ENCODE results near the gene NFYC.
"Not testable (repeated sequence)": the region's sequence is repeated elsewhere in the genome, so short reads cannot be mapped to it uniquely, and the experiment has no call there.

NFYC gene

DNA sequence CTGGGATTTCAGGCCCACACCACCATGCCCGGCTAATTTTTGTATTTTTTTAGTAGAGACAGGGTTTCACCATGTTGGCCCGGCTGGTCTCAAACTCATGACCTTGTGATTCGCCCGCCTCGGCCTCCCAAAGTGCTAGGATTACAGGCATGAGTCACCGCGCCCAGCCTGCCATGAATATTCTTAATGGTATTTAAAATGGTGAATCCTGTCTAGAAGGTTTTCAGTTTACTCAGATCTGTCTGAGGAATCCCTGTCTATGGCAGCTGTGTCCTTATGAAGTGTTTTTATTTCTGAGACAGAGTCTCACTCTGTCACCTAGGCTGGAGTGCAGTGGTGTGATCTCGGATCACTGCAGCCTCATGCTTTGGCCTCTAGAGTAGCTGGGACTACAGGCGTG, 36.2 kb downstream of the NFYC start:
- H3K9me3 ChIP-seq (ENCODE audit: control insufficient read depth, insufficient read depth, low read length); H3K4me1 ChIP-seq (ENCODE audit: insufficient read depth, low read length); H3K36me3 ChIP-seq (ENCODE audit: insufficient read depth, low read length); H3K9ac ChIP-seq (ENCODE audit: low read depth, low read length): not testable (repeated sequence)

DNA sequence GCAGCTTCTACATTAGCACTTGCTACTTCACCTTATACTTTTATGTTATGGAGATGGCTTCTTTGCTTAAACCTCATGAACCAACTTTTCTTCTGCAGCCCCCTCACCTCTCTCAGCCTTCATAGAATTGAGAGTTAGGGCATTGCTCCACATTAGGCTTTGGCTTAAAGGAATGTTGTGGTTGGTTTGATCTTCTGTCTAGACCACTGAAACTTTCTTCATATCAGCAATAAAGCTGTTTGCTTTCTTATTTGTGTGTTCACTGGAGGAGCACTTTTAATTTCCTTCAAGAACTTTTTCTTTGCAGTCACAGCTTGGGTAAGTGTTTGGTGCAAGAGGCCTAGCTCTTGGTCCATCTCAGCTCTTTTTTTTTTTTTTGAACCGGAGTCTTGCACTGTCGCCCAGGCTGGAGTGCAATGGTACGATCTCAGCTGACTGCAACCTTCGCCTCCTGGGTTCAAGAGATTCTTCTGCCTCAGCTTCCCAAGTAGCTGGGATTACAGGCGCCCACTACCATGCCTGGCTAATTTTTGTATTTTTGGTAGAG, 37.9 kb downstream of the NFYC start:
- not testable (repeated sequence) for H3K9me3 ChIP-seq (ENCODE audit: control insufficient read depth, insufficient read depth, low read length); H3K36me3 ChIP-seq (ENCODE audit: insufficient read depth, low read length); H3K9ac ChIP-seq (ENCODE audit: low read depth, low read length); H3K4me1 ChIP-seq (ENCODE audit: insufficient read depth, low read length)

DNA sequence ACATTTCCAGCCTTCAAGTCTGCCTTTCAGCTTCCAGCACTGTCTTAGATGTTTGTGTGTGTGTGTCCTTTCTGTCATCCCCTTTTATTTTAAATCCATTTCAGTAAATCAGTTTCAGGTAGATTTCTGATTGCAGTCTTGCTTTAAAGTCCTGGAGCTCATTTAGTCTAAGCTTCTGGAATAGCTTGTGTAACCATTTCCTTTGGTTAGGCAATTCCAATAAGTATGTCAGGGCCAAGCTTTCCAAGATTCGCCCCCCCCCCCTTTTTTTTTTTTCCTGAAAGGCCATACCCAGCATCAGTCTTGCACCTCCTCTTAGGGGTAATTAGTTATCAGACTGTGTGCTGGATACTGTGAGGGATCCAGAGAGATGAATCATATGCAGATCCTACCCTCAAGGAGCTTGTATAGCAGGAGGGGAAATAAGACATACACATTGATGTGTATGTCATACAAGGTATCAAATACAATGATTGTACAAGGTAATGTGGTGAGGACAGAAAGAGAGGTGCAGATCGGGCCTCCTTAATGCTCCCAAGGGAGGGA, 41.3 kb downstream of the NFYC start:
- Histone ChIP-seq H3K9ac (ENCODE audit: low read depth, low read length) (no peak overlapping the region), H3K4me1 (ENCODE audit: insufficient read depth, low read length) (peaks cover 17% of the 10 kb centered on the region), H3K36me3 (ENCODE audit: insufficient read depth, low read length) (no peaks in the 10 kb centered on the region), H3K9me3 (ENCODE audit: control insufficient read depth, insufficient read depth, low read length) (no peaks in the 10 kb centered on the region)

DNA sequence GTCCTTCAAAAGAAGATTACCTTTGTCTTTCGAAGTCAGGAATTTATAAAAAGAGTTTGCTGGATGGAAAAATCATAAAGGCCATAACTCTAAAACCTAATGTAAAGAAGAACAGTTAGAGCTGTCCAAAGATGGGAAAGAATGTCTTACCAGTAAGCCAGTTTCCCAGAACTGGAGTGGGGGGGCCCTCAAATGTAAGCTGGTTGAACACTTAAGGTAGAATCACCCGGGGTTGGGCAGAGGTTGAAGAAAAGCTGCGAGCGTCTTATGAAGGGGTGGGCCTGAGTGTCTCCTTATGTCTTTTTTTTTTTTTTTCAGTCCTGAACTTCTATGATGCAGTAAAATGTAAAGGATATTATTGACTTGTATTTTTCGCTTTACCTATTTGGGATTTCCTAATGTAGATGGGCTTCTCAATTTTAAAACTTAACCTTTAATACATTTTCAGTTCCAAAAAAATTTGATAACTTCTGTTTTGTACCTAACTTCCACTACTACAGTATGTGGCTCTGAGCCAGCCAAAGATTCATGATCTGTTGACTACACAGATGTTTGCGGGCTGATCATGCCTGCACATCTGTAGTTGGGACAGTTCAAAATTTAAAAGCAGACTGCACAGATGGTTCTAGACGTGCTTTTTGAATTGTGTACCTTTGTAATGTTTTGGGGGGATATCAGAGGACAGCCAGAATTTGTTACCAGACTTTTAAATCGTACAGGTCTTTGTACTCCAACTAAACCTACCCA, 43.6 kb downstream of the NFYC start:
- no peak overlapping the region for H3K9ac ChIP-seq (ENCODE audit: low read depth, low read length)
- H3K36me3 ChIP-seq (ENCODE audit: insufficient read depth, low read length) = peaks cover 4% of the 10 kb centered on the region; the same call in 1 of the 2 replicates
- H3K4me1 ChIP-seq (ENCODE audit: insufficient read depth, low read length) = peaks cover 17% of the 10 kb centered on the region
- H3K9me3 ChIP-seq (ENCODE audit: control insufficient read depth, insufficient read depth, low read length) = no peaks in the 10 kb centered on the region

DNA sequence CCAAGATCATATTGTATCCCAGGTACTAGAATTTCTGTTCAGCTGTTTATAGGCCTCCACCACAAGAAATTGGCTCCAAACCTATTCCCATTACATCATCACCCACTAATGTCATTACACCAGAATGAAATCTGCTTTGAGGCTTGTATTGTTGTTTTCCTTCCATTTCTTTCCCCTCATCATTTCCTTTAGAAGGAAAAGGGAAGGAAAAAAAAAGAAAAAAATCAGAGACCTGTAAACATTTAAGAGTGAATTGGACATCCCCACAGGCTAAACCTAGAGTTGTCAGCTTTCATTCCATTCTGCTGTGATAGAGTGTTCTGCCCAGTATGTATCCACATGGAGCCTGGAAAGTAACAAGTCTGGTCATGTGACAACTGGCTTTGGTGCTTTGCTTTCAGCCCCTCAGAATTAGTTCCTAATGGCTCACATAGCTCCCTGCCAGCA, 44.6 kb downstream of the NFYC start:
- H3K36me3 ChIP-seq (ENCODE audit: insufficient read depth, low read length) = peaks cover 8% of the 10 kb centered on the region; the same call in 1 of the 2 replicates
- H3K9ac ChIP-seq (ENCODE audit: low read depth, low read length) = no peak overlapping the region
- H3K9me3 ChIP-seq (ENCODE audit: control insufficient read depth, insufficient read depth, low read length) = no peaks in the 10 kb centered on the region
- H3K4me1 ChIP-seq (ENCODE audit: insufficient read depth, low read length) = peaks cover 17% of the 10 kb centered on the region

DNA sequence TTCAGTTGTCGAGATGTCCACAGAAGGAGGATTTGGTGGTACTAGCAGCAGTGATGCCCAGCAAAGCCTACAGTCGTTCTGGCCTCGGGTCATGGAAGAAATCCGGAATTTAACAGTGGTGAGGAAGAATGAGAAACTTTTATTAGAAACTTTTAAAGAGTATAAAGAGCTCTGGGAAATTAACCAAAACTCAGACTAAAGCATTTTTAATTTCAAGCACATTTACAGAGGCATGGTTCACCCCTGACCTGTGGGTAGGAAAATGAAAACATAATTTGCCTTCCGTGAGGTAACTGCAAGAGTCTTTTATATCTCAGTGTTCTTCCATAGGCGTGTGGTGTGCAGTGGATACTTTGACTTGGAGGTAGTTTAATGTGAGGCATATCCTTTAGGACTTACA, 47.3 kb downstream of the NFYC start:
- no peak overlapping the region for H3K9ac ChIP-seq (ENCODE audit: low read depth, low read length)
- no peaks in the 10 kb centered on the region for H3K9me3 ChIP-seq (ENCODE audit: control insufficient read depth, insufficient read depth, low read length)
- peaks cover 8% of the 10 kb centered on the region; the same call in 1 of the 2 replicates for H3K36me3 ChIP-seq (ENCODE audit: insufficient read depth, low read length)
- peaks cover 7% of the 10 kb centered on the region; the same call in 1 of the 2 replicates for H3K4me1 ChIP-seq (ENCODE audit: insufficient read depth, low read length)

DNA sequence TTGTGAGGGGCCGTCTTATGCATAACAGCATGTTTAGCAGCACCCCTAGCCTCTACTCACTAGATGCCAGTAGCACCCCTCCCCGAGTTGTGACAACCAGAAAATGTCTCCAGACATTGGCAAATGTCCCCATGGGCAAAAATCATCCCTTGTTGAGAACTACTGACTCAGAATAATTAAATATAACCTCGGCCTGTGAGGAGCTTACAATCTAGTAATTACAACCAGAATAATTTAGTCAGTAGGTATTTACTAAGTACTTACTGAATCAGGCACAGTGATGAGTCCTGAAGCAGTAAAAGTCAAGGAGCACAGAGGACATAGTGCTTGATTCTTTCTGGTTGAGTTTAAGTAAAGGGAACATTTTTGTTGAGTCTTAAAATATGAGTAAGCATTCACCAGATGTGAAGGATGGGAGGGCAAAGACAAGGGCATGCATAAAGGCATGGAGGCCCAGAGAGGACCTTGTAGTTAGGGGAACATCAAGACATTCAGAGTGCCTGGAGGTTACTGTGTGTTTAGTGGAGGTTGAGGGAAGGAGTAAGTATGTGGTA, 48.0 kb downstream of the NFYC start:
- Histone ChIP-seq H3K9ac (ENCODE audit: low read depth, low read length) (no peak overlapping the region), H3K4me1 (ENCODE audit: insufficient read depth, low read length) (peaks cover 7% of the 10 kb centered on the region; the same call in 1 of the 2 replicates), H3K36me3 (ENCODE audit: insufficient read depth, low read length) (peaks cover 8% of the 10 kb centered on the region; the same call in 1 of the 2 replicates), H3K9me3 (ENCODE audit: control insufficient read depth, insufficient read depth, low read length) (no peaks in the 10 kb centered on the region)

DNA sequence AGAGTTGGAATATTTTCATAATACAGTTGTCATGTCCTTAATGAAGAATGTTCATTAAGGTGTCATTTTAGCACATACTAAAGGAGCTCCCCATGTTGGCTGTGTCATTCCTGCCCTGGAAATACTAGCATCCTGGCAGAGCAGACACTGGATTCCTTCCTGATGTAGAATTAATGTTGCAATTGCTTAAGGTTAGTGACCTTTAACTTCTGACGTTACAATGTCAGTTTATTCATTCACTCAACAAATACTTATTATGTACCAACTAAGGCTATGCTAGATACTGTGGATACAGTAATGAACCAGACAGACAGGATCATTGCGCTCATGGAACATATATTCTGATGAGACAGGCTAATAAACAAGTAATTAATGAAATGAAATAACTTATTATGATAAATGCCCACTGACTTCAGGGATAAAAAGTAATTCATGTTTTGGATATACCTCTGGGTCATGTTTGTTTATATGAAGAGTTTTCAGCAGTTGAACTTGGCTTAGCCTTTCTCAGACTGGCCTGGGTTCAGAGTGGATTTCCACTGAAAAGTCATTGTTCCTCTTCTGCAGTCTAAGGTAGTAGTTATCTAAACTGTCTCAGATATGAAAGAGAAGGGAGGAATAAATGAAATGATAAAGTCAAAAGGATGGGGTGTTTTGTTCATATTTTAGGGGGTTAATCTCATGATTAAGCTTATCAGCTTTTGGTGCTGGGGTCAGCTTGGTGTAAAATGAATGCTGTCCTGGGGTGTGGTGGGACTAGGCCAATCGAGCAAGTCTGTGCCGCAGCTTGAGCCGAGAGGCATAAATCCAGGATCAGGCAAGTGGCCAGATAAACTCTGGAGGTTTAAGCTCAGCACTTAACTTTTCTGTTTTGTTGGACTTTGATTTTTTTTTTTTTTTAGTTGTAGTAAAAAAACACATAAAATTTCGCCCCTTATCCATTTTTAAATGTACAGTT, 48.8 kb downstream of the NFYC start:
- no peak overlapping the region for H3K9ac ChIP-seq (ENCODE audit: low read depth, low read length)
- H3K36me3 ChIP-seq (ENCODE audit: insufficient read depth, low read length) = peaks cover 8% of the 10 kb centered on the region; the same call in 1 of the 2 replicates
- H3K4me1 ChIP-seq (ENCODE audit: insufficient read depth, low read length) = peaks cover 7% of the 10 kb centered on the region; the same call in 1 of the 2 replicates
- no peaks in the 10 kb centered on the region for H3K9me3 ChIP-seq (ENCODE audit: control insufficient read depth, insufficient read depth, low read length)

DNA sequence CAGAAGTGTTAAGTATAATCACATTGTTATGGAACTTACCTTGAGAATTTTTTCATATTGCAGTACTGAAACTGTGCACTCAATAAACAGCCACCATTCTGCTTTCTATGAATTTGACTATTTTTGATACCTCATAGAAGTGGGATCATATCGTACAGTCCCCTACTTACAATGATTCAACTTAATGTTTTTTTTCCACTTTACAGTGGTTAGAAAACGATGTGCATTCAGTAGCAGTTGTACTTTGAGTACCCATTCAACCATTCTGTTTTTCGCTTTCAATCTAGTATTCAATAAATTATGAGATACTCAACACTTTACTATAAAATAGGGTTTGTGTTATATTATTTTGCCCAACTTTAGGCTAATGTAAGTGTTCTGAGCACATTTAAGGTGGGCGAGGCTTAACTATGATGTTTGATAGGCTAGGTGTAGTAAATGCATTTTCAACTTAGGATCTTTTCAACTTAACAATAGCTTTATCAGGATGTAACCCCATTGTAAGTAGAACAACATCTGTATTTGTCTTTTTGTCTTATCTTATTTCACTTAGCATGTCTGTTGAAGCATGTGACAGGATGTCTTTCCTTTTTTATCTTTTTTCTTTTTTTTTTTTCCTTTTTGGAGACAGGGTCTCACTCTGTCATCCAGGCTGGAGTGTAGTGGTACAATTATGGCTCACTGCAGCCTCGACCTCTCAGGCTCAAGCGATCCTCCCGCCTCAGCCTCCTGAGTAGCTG, 49.7 kb downstream of the NFYC start:
- H3K9ac ChIP-seq (ENCODE audit: low read depth, low read length) = no peak overlapping the region
- H3K4me1 ChIP-seq (ENCODE audit: insufficient read depth, low read length) = 0 out of 2 replicates have a peak, but pooled peaks cover 1% of the 10 kb centered on the region
- H3K36me3 ChIP-seq (ENCODE audit: insufficient read depth, low read length) = peaks cover 8% of the 10 kb centered on the region; the same call in 1 of the 2 replicates
- no peaks in the 10 kb centered on the region for H3K9me3 ChIP-seq (ENCODE audit: control insufficient read depth, insufficient read depth, low read length)

DNA sequence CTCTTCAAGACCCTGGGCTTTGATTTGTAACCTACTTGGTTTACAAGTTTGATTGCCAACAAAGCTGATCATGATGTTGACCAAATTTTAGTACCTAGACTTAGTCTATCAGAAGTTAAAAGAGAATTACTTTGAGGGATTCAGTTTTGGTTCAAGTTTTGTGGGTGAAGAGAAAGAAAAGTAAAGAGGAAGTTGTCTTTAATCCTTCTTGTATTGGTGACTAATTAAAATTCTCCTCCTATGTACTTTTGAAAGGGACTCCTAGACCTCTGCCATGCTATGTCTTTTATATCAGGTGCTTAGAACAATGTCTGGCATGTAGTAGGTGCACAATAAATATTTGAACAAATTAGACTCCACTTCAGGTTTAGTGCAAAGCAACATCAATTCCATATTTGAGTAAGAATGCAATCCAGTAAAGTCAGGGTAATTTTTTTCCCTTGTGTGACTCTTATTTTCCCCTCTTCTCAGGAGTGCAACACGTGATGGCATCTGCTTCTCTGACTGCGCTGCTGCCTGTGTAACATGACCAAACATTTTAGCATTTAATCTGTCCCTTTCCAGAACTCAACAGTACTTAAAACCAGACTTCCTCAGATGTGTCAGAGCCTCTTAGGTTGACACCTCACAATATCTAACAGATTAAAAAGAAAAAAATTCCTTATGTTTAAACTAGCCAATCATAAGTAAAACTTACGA, 51.0 kb downstream of the NFYC start:
- no peak overlapping the region for H3K9ac ChIP-seq (ENCODE audit: low read depth, low read length)
- peaks cover 8% of the 10 kb centered on the region; the same call in 1 of the 2 replicates for H3K36me3 ChIP-seq (ENCODE audit: insufficient read depth, low read length)
- H3K9me3 ChIP-seq (ENCODE audit: control insufficient read depth, insufficient read depth, low read length) = no peaks in the 10 kb centered on the region
- H3K4me1 ChIP-seq (ENCODE audit: insufficient read depth, low read length) = no peaks in the 10 kb centered on the region

DNA sequence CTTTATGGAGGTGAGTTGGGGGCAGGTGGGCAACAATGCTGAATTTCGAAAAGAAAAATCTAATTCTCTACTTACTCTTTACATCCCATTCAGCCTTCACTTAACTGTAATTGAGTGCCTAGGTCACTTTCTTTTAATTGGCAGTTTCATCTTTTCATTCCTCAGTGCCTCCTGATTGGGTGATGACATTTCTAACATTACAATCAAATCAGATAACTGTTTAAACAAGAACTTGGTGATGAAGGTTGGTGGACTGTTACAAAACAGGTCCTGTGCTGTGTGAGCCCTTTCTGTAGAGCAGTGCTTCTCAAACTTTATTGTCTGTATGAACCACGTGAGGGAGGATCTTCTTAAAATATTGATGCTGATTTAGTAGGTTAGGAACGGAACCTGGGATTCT, 51.9 kb downstream of the NFYC start:
- Histone ChIP-seq H3K36me3 (ENCODE audit: insufficient read depth, low read length) (peaks cover 10% of the 10 kb centered on the region; the same call in 1 of the 2 replicates), H3K9ac (ENCODE audit: low read depth, low read length) (no peak overlapping the region), H3K9me3 (ENCODE audit: control insufficient read depth, insufficient read depth, low read length) (no peaks in the 10 kb centered on the region), H3K4me1 (ENCODE audit: insufficient read depth, low read length) (no peaks in the 10 kb centered on the region)

DNA sequence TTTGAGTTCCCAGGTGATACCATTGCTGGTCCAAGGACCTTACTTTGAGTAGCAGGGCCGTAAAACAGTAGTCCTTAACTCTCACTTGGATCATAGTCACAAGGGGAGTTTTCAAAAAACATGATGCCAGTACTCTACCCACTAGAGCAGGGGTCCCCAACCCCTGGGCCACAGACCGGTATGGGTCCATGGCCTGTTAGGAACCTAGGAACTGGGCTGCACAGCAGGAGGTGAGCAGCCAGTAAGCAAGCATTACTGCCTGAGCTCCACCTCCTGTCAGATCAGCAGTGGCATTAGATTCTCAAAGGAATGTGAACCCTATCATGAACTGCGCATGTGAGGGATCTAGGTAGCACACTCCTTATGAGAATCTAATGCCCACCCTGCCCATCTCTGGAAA, 52.4 kb downstream of the NFYC start:
- no peaks in the 10 kb centered on the region for H3K4me1 ChIP-seq (ENCODE audit: insufficient read depth, low read length)
- H3K36me3 ChIP-seq (ENCODE audit: insufficient read depth, low read length) = peaks cover 10% of the 10 kb centered on the region; the same call in 1 of the 2 replicates
- no peak overlapping the region for H3K9ac ChIP-seq (ENCODE audit: low read depth, low read length)
- no peaks in the 10 kb centered on the region for H3K9me3 ChIP-seq (ENCODE audit: control insufficient read depth, insufficient read depth, low read length)

DNA sequence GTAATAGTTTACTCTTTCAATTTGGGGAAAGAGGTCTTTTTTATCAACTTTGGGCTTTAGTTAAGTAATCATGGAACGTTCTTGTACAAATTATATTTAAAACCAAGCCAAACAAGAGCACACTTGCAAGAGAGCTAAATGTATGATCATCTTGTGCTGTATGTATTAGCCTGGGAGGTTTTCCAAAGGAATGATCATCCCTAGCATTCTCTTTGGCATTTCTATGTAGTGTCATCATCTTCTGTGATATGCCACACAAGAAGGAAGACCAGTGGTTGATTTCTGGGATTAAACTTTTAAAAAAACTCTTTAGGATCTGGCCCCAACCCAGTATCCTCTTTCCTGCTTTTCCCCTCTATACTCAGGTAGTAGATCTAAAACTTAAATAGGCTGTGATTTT, 53.7 kb downstream of the NFYC start:
- Histone ChIP-seq H3K36me3 (ENCODE audit: insufficient read depth, low read length) (peaks cover 5% of the 10 kb centered on the region; the same call in 1 of the 2 replicates), H3K4me1 (ENCODE audit: insufficient read depth, low read length) (no peaks in the 10 kb centered on the region), H3K9me3 (ENCODE audit: control insufficient read depth, insufficient read depth, low read length) (no peaks in the 10 kb centered on the region), H3K9ac (ENCODE audit: low read depth, low read length) (no peak overlapping the region)
